ENCODE results near the gene TMEM179. TPM values are rescaled to one million over a fixed set of nuclear protein-coding genes. Genes with fewer than 3 reads are reported as not detected.

Gene TMEM179
- total RNA-seq, 1 experiment from 2014 or later = not detected

DNA sequence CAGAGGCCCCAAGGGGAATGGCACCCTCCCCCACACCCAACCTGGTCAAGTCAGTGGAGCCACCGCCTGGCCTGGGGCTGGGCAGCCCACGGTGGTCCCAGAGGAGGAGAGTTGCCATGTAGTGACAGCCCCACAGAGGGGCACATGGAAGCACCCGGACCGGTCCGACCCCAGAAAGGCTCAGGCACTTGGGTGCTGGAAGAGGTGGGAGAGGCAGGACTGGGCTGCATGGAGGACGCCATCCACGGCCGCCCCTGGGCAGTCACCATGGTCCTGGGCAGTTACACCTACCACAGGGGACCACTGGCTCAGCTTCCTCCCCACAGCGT is 37.9 kb upstream of the TMEM179 start:
- H3F3A ChIP-seq (ENCODE audit: low read length, unreplicated experiment) = no peaks in the 10 kb centered on the region
- intact Hi-C loops (cut with micrococcal nuclease) = loop anchor here (10.0 kb wide), 2 partner anchors 508 to 568 kb away; partner anchors contain the start of gene KIF26A
- H3K9ac ChIP-seq (ENCODE audit: low read length) = no peak overlapping the region
- H3K79me2 ChIP-seq (ENCODE audit: low read length) = no peaks in the 10 kb centered on the region
- ATAC-seq = no peak
- no peak for DNase-seq
- no peaks in the 10 kb centered on the region for H4K20me1 ChIP-seq (ENCODE audit: low read length)
- 0 out of 2 replicates have a peak, but pooled peaks cover 6% of the 10 kb centered on the region for H3K4me1 ChIP-seq (ENCODE audit: insufficient read depth, low read length)
- H3K4me2 ChIP-seq (ENCODE audit: low read length) = no peak overlapping the region
- TF ChIP-seq, protein P1, sequence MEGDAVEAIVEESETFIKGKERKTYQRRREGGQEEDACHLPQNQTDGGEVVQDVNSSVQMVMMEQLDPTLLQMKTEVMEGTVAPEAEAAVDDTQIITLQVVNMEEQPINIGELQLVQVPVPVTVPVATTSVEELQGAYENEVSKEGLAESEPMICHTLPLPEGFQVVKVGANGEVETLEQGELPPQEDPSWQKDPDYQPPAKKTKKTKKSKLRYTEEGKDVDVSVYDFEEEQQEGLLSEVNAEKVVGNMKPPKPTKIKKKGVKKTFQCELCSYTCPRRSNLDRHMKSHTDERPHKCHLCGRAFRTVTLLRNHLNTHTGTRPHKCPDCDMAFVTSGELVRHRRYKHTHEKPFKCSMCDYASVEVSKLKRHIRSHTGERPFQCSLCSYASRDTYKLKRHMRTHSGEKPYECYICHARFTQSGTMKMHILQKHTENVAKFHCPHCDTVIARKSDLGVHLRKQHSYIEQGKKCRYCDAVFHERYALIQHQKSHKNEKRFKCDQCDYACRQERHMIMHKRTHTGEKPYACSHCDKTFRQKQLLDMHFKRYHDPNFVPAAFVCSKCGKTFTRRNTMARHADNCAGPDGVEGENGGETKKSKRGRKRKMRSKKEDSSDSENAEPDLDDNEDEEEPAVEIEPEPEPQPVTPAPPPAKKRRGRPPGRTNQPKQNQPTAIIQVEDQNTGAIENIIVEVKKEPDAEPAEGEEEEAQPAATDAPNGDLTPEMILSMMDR (conservative IDR thresholded peaks at IDR 0.05; ENCODE audit: low read depth, low read length) = no peak
- TF ChIP-seq EZH2phosphoT487 (IDR thresholded peaks at IDR 0.05; ENCODE audit: borderline replicate concordance, low read length) (no peak), EZH2 (IDR thresholded peaks at IDR 0.05; ENCODE audit: low read length, unreplicated experiment) (no peak)
- H3K36me3 ChIP-seq (ENCODE audit: low read depth, low read length) = no peaks in the 10 kb centered on the region
- BruUV-seq (replicated peaks) = no TSS peak
- no peak overlapping the region for H3K27ac ChIP-seq (ENCODE audit: low read length)
- H3K9me3 ChIP-seq (ENCODE audit: low read length) = no peaks in the 10 kb centered on the region
- CTCF ChIA-PET = no interaction called here
- no peaks in the 10 kb centered on the region for H3K9me2 ChIP-seq (replicated peaks; ENCODE audit: low read length)
- H2AFZ ChIP-seq (ENCODE audit: low read length) = no peak overlapping the region
- POLR2A ChIA-PET (ENCODE audit: unreplicated experiment) = no interaction called here
- peaks cover 20% of the 10 kb centered on the region for H3K27me3 ChIP-seq (ENCODE audit: low read length)
- H3K4me3 ChIP-seq (ENCODE audit: low read length) = no peak overlapping the region

DNA sequence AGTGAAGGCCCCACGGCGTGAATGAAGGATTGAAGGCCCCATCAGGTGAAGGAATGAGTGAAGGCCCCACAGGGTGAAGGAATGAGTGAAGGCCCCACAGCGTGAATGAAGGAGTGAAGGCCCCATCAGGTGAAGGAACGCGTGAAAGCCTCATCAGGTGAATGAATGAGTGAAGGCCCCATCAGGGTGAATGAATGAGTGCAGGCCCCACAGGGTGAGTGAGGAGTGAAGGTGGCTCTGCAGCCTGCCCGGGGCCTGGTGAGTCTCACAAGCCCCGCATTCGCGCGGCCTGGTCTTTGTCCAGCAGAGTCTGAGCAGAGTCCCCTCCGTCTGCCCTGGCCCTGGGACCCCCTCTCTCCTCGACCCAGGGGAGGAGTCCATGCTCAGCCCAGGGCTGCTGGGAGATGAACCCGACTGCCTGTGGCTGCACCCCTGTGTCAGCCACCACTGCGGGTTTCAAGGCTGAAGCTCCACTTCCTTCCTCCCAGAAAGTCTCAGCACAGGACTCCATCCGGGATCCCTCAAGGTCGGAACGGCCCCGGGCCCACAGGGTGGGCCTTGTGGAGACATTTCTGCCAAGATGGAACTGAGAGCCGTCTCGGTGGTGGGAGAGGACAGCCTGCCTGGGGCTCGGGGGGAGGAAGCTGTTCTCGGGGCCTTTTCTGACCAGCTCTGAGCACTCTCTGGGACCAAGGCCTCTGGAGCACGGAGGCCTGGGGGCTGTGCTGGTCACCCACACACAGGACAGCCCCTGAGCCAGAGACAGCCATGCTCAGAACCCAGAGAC is 37.4 kb upstream of the TMEM179 start:
- peaks cover 23% of the 10 kb centered on the region for H3K27me3 ChIP-seq (ENCODE audit: low read length)
- H3F3A ChIP-seq (ENCODE audit: low read length, unreplicated experiment) = no peaks in the 10 kb centered on the region
- H2AFZ ChIP-seq (ENCODE audit: low read length) = no peak overlapping the region
- H3K4me1 ChIP-seq (ENCODE audit: insufficient read depth, low read length) = 0 out of 2 replicates have a peak, but pooled peaks cover 10% of the 10 kb centered on the region
- ChIA-PET CTCF (no interaction called here), POLR2A (ENCODE audit: unreplicated experiment) (no interaction called here)
- ATAC-seq (no peak), DNase-seq (no peak)
- no TSS peak for BruUV-seq (replicated peaks)
- H3K4me3 ChIP-seq (ENCODE audit: low read length) = no peak overlapping the region
- TF ChIP-seq EZH2 (IDR thresholded peaks at IDR 0.05; ENCODE audit: low read length, unreplicated experiment) (no peak), EZH2phosphoT487 (IDR thresholded peaks at IDR 0.05; ENCODE audit: borderline replicate concordance, low read length) (no peak)
- H3K79me2 ChIP-seq (ENCODE audit: low read length) = no peaks in the 10 kb centered on the region
- no peak overlapping the region for H3K4me2 ChIP-seq (ENCODE audit: low read length)
- H3K36me3 ChIP-seq (ENCODE audit: low read depth, low read length) = no peaks in the 10 kb centered on the region
- H3K9me3 ChIP-seq (ENCODE audit: low read length) = no peaks in the 10 kb centered on the region
- no peaks in the 10 kb centered on the region for H4K20me1 ChIP-seq (ENCODE audit: low read length)
- intact Hi-C loops (cut with micrococcal nuclease) = loop anchor here (10.0 kb wide), 2 partner anchors 507 to 567 kb away; partner anchors contain the start of gene KIF26A
- H3K9me2 ChIP-seq (replicated peaks; ENCODE audit: low read length) = no peaks in the 10 kb centered on the region
- no peak overlapping the region for H3K27ac ChIP-seq (ENCODE audit: low read length)
- no peak overlapping the region for H3K9ac ChIP-seq (ENCODE audit: low read length)

DNA sequence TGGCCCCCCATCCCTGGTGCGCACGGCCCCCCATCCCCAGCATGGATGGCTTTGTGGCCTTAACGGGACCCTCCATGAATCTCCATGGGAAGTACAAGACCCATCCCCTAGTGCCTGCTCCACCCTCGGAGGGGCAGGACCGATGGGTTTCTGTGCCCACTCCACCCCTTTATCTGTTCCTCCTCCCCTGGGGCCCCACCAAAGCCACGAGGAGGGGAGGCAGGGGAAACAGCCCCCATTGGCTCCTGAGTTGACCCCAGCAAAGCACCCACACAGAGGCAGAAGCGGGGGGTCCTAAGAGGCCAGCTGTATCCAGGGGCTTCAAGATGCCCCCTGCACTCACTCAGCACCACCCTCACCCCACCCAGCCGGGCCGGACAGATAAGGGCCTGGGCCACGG is 36.1 kb upstream of the TMEM179 start:
- BruUV-seq (replicated peaks) = no TSS peak
- TF ChIP-seq EZH2phosphoT487 (IDR thresholded peaks at IDR 0.05; ENCODE audit: borderline replicate concordance, low read length) (no peak), EZH2 (IDR thresholded peaks at IDR 0.05; ENCODE audit: low read length, unreplicated experiment) (no peak)
- TF ChIP-seq, protein P1 (conservative IDR thresholded peaks at IDR 0.05; ENCODE audit: low read depth, low read length) = no peak
- H3K27ac ChIP-seq (ENCODE audit: low read length) = no peak overlapping the region
- H3K4me3 ChIP-seq (ENCODE audit: low read length) = no peak overlapping the region
- ChIA-PET POLR2A (ENCODE audit: unreplicated experiment) (no interaction called here), CTCF (no interaction called here)
- H3K36me3 ChIP-seq (ENCODE audit: low read depth, low read length) = no peaks in the 10 kb centered on the region
- H3K4me2 ChIP-seq (ENCODE audit: low read length) = no peak overlapping the region
- DNase-seq (no peak), ATAC-seq (no peak)
- H3K79me2 ChIP-seq (ENCODE audit: low read length) = no peaks in the 10 kb centered on the region
- H3K9ac ChIP-seq (ENCODE audit: low read length) = no peak overlapping the region
- no peaks in the 10 kb centered on the region for H4K20me1 ChIP-seq (ENCODE audit: low read length)
- H3K9me2 ChIP-seq (replicated peaks; ENCODE audit: low read length) = no peaks in the 10 kb centered on the region
- H3F3A ChIP-seq (ENCODE audit: low read length, unreplicated experiment) = no peaks in the 10 kb centered on the region
- 0 out of 2 replicates have a peak, but pooled peaks cover 10% of the 10 kb centered on the region for H3K4me1 ChIP-seq (ENCODE audit: insufficient read depth, low read length)
- intact Hi-C loops (cut with micrococcal nuclease) = loop anchor here (10.0 kb wide), 2 partner anchors 506 to 566 kb away; partner anchors contain the start of gene KIF26A
- H3K27me3 ChIP-seq (ENCODE audit: low read length) = peaks cover 36% of the 10 kb centered on the region
- H3K9me3 ChIP-seq (ENCODE audit: low read length) = no peaks in the 10 kb centered on the region
- H2AFZ ChIP-seq (ENCODE audit: low read length) = no peak overlapping the region
